Chondrocyte (in vitro differentiated cells): ENCODE measurements around the gene RABGAP1L. TPM values are rescaled to one million over a fixed set of nuclear protein-coding genes. Genes with fewer than 3 reads are reported as not detected.
A peak's percentile ranks its signal among the peaks of the same experiment; 100 is the strongest.

Experiments
- DNase-seq: peaks from one replicate; pipeline ENCODE4 v3.0.0; 2021; ENCODE audit warnings: mixed read lengths, low spot score
- H3K27ac Mint-ChIP-seq: one replicate; pipeline ENCODE4 v1.8.0; 2021; ENCODE audit warnings: mild to moderate bottlenecking, moderate library complexity, mixed read lengths; ENCODE audit not compliant: unreplicated experiment
- H3K27me3 Mint-ChIP-seq: 2 replicates; pipeline ENCODE4 v1.8.0; 2021; ENCODE audit warnings: low read depth, mixed read lengths
- H3K36me3 Mint-ChIP-seq: 2 replicates; pipeline ENCODE4 v1.8.0; 2021; ENCODE audit warnings: low read depth, mixed read lengths
- H3K4me1 Mint-ChIP-seq: 2 replicates; pipeline ENCODE4 v1.8.0; 2021; ENCODE audit warnings: low read depth, mild to moderate bottlenecking, mixed read lengths
- H3K4me3 Mint-ChIP-seq: one replicate; pipeline ENCODE4 v1.8.0; 2021; ENCODE audit warnings: mild to moderate bottlenecking, moderate library complexity, mixed read lengths; ENCODE audit not compliant: unreplicated experiment
- H3K9me3 Mint-ChIP-seq: 2 replicates; pipeline ENCODE4 v1.8.0; 2021; ENCODE audit warnings: low read depth, mixed read lengths
- total RNA-seq: library from RNA; stranded (reverse); gene quantifications from 3 replicates; pipeline ENCODE4 v1.2.1, GENCODE V29; 2021
- TF ChIP-seq, protein P1 (sequence below): fragments of 200-600 bp; sonication (generic); IDR thresholded peaks from 2 replicates; pipeline ENCODE4 v1.5.0; 2021; ENCODE audit warnings: antibody characterized with exemption, mild to moderate bottlenecking, moderate library complexity

The RABGAP1L gene
- total RNA-seq, 1 donor from 2014 or later, result 27.1 TPM

DNA sequence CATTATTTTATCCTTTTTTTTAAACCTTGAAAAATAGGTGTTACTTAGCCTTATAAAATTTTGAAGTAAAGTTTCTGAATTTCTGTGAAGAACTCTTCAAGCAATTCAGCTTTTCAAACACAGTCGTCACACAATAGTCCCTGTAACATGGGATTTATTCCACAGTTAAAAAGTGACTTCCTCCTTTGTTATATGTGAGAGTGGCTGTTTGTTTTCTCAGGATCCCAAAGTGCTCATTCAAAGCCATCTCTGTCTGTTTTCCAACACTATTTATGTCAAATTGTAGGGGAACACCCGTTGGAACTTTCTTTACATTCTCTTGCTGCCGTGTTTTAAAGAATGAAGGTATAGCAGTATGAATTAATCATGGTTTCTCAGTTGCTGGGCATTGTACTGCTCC lies 207.6 kb downstream of the RABGAP1L start:
- H3K27ac Mint-ChIP-seq, result no peak overlapping the region
- no peaks in the 10 kb centered on the region for H3K27me3 Mint-ChIP-seq
- H3K4me3 Mint-ChIP-seq, result no peak overlapping the region
- TF ChIP-seq, protein P1, sequence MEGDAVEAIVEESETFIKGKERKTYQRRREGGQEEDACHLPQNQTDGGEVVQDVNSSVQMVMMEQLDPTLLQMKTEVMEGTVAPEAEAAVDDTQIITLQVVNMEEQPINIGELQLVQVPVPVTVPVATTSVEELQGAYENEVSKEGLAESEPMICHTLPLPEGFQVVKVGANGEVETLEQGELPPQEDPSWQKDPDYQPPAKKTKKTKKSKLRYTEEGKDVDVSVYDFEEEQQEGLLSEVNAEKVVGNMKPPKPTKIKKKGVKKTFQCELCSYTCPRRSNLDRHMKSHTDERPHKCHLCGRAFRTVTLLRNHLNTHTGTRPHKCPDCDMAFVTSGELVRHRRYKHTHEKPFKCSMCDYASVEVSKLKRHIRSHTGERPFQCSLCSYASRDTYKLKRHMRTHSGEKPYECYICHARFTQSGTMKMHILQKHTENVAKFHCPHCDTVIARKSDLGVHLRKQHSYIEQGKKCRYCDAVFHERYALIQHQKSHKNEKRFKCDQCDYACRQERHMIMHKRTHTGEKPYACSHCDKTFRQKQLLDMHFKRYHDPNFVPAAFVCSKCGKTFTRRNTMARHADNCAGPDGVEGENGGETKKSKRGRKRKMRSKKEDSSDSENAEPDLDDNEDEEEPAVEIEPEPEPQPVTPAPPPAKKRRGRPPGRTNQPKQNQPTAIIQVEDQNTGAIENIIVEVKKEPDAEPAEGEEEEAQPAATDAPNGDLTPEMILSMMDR, result no peak
- H3K36me3 Mint-ChIP-seq, result peaks cover 4% of the 10 kb centered on the region
- DNase-seq, result no peak
- peaks cover 5% of the 10 kb centered on the region for H3K9me3 Mint-ChIP-seq
- no peaks in the 10 kb centered on the region for H3K4me1 Mint-ChIP-seq

DNA sequence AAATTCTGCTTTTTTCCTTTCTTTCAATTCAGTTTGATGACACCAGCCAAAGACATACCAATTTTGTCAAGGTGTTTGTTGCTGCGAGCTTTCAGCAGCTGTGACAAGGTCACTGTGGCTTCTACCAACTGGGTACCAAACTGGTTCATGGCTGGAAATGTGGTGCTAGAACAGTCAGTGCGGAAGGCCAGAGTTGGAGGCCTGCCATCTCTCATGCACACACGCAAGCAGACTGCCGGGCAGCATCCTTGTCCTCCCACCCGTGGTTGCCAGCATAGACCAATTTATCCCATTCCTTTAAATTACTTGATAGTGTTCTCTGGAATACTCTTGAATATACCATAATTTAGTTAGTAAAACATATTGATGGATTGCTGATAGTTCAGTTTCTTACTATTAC lies 208.6 kb downstream of the RABGAP1L start:
- Mint-ChIP-seq H3K4me1 (no peaks in the 10 kb centered on the region), H3K27me3 (no peaks in the 10 kb centered on the region), H3K4me3 (no peak overlapping the region), H3K9me3 (peaks cover 1% of the 10 kb centered on the region), H3K27ac (no peak overlapping the region), H3K36me3 (peaks cover under 1% of the 10 kb centered on the region)
- no peak for DNase-seq
- TF ChIP-seq, protein P1, result no peak

DNA sequence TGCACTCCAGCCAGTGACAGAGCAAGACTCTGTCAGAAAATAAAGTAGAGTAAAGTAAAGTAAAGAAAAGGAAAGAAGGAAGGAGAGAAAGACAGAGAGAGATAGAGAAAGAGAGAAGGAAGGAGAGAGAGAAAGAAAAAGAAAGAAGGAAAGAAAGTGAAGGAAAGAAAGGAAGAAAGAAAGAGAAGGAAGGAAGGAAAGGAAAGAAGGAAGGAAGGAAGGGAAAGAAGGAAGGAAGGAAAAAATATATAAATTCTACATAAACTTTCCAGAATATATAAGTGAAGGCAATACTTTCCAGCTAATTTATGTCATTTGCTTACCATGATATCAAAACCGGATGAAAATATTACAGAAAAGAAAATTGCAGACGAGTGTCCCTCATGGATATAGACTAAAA lies 216.7 kb downstream of the RABGAP1L start:
- TF ChIP-seq, protein P1, result no peak
- Mint-ChIP-seq H3K4me1 (no peaks in the 10 kb centered on the region), H3K9me3 (no peaks in the 10 kb centered on the region), H3K27me3 (no peaks in the 10 kb centered on the region), H3K36me3 (no peaks in the 10 kb centered on the region), H3K4me3 (no peak overlapping the region), H3K27ac (peak overlapping the region; percentile 22)
- DNase-seq, result no peak

DNA sequence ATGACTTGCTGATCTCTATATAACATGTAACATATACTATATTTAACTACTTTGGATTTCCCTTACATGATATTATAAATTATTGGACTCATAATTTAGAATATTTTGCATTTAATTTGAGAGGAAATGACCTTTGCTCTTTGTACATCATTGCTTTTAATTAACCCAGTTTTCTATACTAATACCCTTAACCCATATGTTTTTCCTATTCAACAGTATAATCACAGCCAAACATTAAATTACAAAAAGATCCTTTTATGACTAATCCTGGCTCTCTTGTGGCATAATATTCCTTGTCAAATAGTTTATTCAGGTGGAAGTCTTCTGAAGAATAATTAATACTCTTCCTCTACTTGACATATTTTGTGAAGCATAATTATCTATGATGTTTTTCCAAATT lies 232.4 kb downstream of the RABGAP1L start:
- Mint-ChIP-seq H3K27me3 (no peaks in the 10 kb centered on the region), H3K4me1 (no peaks in the 10 kb centered on the region), H3K9me3 (peaks cover 6% of the 10 kb centered on the region), H3K4me3 (no peak overlapping the region), H3K27ac (no peak overlapping the region), H3K36me3 (peaks cover 5% of the 10 kb centered on the region)
- TF ChIP-seq, protein P1, result no peak
- DNase-seq, result no peak

DNA sequence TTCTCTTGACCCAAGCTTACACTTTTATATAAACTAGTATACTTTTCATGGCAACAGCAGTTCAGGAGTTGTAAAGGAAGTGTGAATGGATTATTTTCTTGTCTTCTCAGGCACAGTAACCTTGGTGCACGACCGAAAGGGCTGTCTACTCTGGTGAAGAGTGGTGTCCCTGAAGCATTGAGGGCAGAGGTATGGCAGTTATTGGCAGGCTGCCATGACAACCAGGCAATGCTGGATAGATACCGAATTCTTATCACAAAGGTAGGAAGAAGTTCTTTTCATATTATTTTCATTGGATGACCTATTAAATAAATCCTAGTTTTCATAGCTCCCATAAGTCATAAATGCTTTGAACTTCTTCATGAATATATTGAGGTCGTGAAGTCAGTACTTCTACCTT lies 234.6 kb downstream of the RABGAP1L start:
- Mint-ChIP-seq H3K9me3 (peaks cover 6% of the 10 kb centered on the region), H3K27ac (no peak overlapping the region), H3K4me1 (no peaks in the 10 kb centered on the region), H3K27me3 (no peaks in the 10 kb centered on the region), H3K4me3 (no peak overlapping the region), H3K36me3 (peaks cover 7% of the 10 kb centered on the region)
- TF ChIP-seq, protein P1, result no peak
- DNase-seq, result no peak
